H9 (cell line): ENCODE results near the gene UBASH3A. TPM values are rescaled to one million over a fixed set of nuclear protein-coding genes. Genes with fewer than 3 reads are reported as not detected.
"Not testable (repeated sequence)": the region's sequence is repeated elsewhere in the genome, so short reads cannot be mapped to it uniquely, and the experiment has no call there.

Source experiments
- DNase-seq: peaks from one replicate; pipeline ENCODE4 v3.0.0-alpha.2; 2017
- H2AFZ ChIP-seq: one replicate; pipeline ENCODE4 v1.6.1; 2013; ENCODE audit warnings: mild to moderate bottlenecking, low read length, control low read depth, moderate library complexity
- H2AK5ac ChIP-seq: 2 replicates; pipeline ENCODE4 v1.6.1; 2013; ENCODE audit warnings: low read length, control low read depth, mixed read lengths; ENCODE audit not compliant: insufficient read length
- H2BK120ac ChIP-seq: one replicate; pipeline ENCODE4 v1.6.1; 2013; ENCODE audit warnings: low read depth, mild to moderate bottlenecking, low read length, control low read depth, inconsistent platforms; ENCODE audit not compliant: poor library complexity, severe bottlenecking
- H2BK12ac ChIP-seq: 2 replicates; pipeline ENCODE4 v1.6.1; 2013; ENCODE audit warnings: low read length, control low read depth, mixed read lengths, low read depth; ENCODE audit not compliant: insufficient read length
- H2BK15ac ChIP-seq: 2 replicates; pipeline ENCODE4 v1.6.1; 2013; ENCODE audit warnings: low read depth, low read length, control low read depth
- H2BK20ac ChIP-seq: one replicate; pipeline ENCODE4 v1.6.1; 2013; ENCODE audit warnings: low read depth, mild to moderate bottlenecking, low read length, control low read depth, inconsistent platforms; ENCODE audit not compliant: poor library complexity, severe bottlenecking
- H2BK5ac ChIP-seq: 2 replicates; pipeline ENCODE4 v1.6.1; 2013; ENCODE audit warnings: low read length, control low read depth, mixed read lengths; ENCODE audit not compliant: insufficient read length
- H3K14ac ChIP-seq: 2 replicates; pipeline ENCODE4 v1.6.1; 2013; ENCODE audit warnings: low read length, control low read depth; ENCODE audit not compliant: insufficient read depth
- H3K18ac ChIP-seq: 2 replicates; pipeline ENCODE4 v1.6.1; 2013; ENCODE audit warnings: low read depth, mild to moderate bottlenecking, mixed read lengths, low read length, control low read depth; ENCODE audit not compliant: insufficient read length
- H3K23ac ChIP-seq: 2 replicates; pipeline ENCODE4 v1.6.1; 2013; ENCODE audit warnings: low read length, control low read depth, mixed read lengths, low read depth; ENCODE audit not compliant: insufficient read length
- H3K23me2 ChIP-seq: 2 replicates; pipeline ENCODE4 v1.6.1; 2013; ENCODE audit warnings: low read depth, mild to moderate bottlenecking, mixed read lengths, low read length, control low read depth; ENCODE audit not compliant: insufficient read length, poor library complexity, severe bottlenecking
- H3K27ac ChIP-seq: 2 replicates; pipeline ENCODE4 v1.5.1; 2013; ENCODE audit warnings: low read length, control low read depth, mixed read lengths, low read depth; ENCODE audit not compliant: insufficient read length
- H3K27me3 ChIP-seq: 2 replicates; pipeline ENCODE4 v1.6.1; 2013; ENCODE audit warnings: low read length, control low read depth, inconsistent platforms; ENCODE audit not compliant: insufficient read depth
- H3K4ac ChIP-seq: 2 replicates; pipeline ENCODE4 v1.6.1; 2013; ENCODE audit warnings: low read depth, mild to moderate bottlenecking, control low read depth, inconsistent platforms, low read length, moderate library complexity
- H3K4me1 ChIP-seq: 2 replicates; pipeline ENCODE4 v1.6.1; 2013; ENCODE audit warnings: low read length, control low read depth, inconsistent platforms; ENCODE audit not compliant: insufficient read depth
- H3K4me2 ChIP-seq: 2 replicates; pipeline ENCODE4 v1.6.1; 2013; ENCODE audit warnings: low read length, control low read depth, mixed read lengths; ENCODE audit not compliant: insufficient read length, insufficient read depth
- H3K56ac ChIP-seq: 2 replicates; pipeline ENCODE4 v1.6.1; 2013; ENCODE audit warnings: low read depth, mild to moderate bottlenecking, mixed read lengths, low read length, control low read depth; ENCODE audit not compliant: insufficient read length
- H3K79me1 ChIP-seq: 2 replicates; pipeline ENCODE4 v1.6.1; 2013; ENCODE audit warnings: low read depth, mild to moderate bottlenecking, moderate library complexity, low read length, control low read depth, inconsistent platforms; ENCODE audit not compliant: insufficient read depth, poor library complexity, severe bottlenecking
- H3K79me2 ChIP-seq: 2 replicates; pipeline ENCODE4 v1.6.1; 2013; ENCODE audit warnings: low read length, control low read depth, inconsistent platforms; ENCODE audit not compliant: insufficient read depth
- H3K9ac ChIP-seq: 2 replicates; pipeline ENCODE4 v1.6.1; 2013; ENCODE audit warnings: low read length, control low read depth, mixed read lengths; ENCODE audit not compliant: insufficient read length; ENCODE audit errors: extremely low read depth
- H3K9me3 ChIP-seq: one replicate; pipeline ENCODE4 v1.6.1; 2013; ENCODE audit warnings: low read depth, low read length, inconsistent platforms; ENCODE audit not compliant: control insufficient read depth
- H3T11ph ChIP-seq: one replicate; pipeline ENCODE4 v1.6.1; 2013; ENCODE audit warnings: mild to moderate bottlenecking, low read length, control low read depth, inconsistent platforms
- H4K20me1 ChIP-seq: one replicate; pipeline ENCODE4 v1.6.1; 2013; ENCODE audit not compliant: control insufficient read depth, insufficient read length, insufficient read depth
- H4K5ac ChIP-seq: 2 replicates; pipeline ENCODE4 v1.6.1; 2013; ENCODE audit warnings: low read depth, mild to moderate bottlenecking, mixed read lengths, low read length, control low read depth; ENCODE audit not compliant: insufficient read length
- H4K8ac ChIP-seq: replicated peaks from 2 replicates; pipeline ENCODE4 v1.6.1; 2013; ENCODE audit warnings: low read length, control low read depth, mixed read lengths, low read depth; ENCODE audit not compliant: insufficient read length
- H4K91ac ChIP-seq: 2 replicates; pipeline ENCODE4 v1.6.1; 2013; ENCODE audit warnings: low read depth, mild to moderate bottlenecking, moderate library complexity, mixed read lengths, low read length, control low read depth; ENCODE audit not compliant: insufficient read length
- H3K27ac Mint-ChIP-seq, 3 experiments: 2 replicates in 2 of 3; 3 replicates in 1 of 3; pipeline ENCODE4 v1.8.0; 2020 to 2021; ENCODE audit warnings: mixed read lengths in 3 of 3, mild to moderate bottlenecking in 1 of 3, moderate library complexity in 1 of 3
- H3K27me3 Mint-ChIP-seq: 2 replicates; pipeline ENCODE4 v1.8.0; 2021; ENCODE audit warnings: low read depth, mild to moderate bottlenecking, moderate library complexity, mixed read lengths
- H3K36me3 Mint-ChIP-seq, 3 experiments: 2 replicates in 2 of 3; 3 replicates in 1 of 3; pipeline ENCODE4 v1.8.0; 2020 to 2021; ENCODE audit warnings: low read depth in 3 of 3, mixed read lengths in 3 of 3; ENCODE audit not compliant: insufficient read depth in 1 of 3
- H3K4me1 Mint-ChIP-seq, 2 experiments: 2 replicates each; pipeline ENCODE4 v1.8.0; 2020; ENCODE audit warnings: mixed read lengths in 2 of 2
- H3K4me3 Mint-ChIP-seq, 2 experiments: 2 replicates in 1 of 2; 3 replicates in 1 of 2; pipeline ENCODE4 v1.8.0; 2020 to 2021; ENCODE audit warnings: mild to moderate bottlenecking in 2 of 2, mixed read lengths in 2 of 2, moderate library complexity in 1 of 2
- H3K9me3 Mint-ChIP-seq, 2 experiments: 2 replicates in 1 of 2; 3 replicates in 1 of 2; pipeline ENCODE4 v1.8.0; 2020; ENCODE audit warnings: mild to moderate bottlenecking in 2 of 2, mixed read lengths in 2 of 2, moderate library complexity in 1 of 2
- WGBS: extraction: QIAGEN DNeasy Blood & Tissue Kit; methylation state at CpG from one replicate; pipeline ENCODE4 v1.1.7; 2013; ENCODE audit warnings: missing lambda C conversion rate, low lambda C conversion rate, mixed read lengths; ENCODE audit not compliant: insufficient read length; ENCODE audit errors: extremely low coverage; 5-methylcytosine and 5-hydroxymethylcytosine counted together
- total RNA-seq: library from RNA; stranded (reverse); gene quantifications from 2 replicates; pipeline ENCODE4 v1.2.1, GENCODE V29; 2021
- TF ChIP-seq, protein P1 (sequence below): fragments of 200-600 bp; sonication (generic); conservative IDR thresholded peaks from 3 replicates; pipeline ENCODE4 v1.8.0; 2021; ENCODE audit warnings: antibody characterized with exemption, mild to moderate bottlenecking

UBASH3A gene
- total RNA-seq, 1 experiment from 2014 or later: not detected

DNA sequence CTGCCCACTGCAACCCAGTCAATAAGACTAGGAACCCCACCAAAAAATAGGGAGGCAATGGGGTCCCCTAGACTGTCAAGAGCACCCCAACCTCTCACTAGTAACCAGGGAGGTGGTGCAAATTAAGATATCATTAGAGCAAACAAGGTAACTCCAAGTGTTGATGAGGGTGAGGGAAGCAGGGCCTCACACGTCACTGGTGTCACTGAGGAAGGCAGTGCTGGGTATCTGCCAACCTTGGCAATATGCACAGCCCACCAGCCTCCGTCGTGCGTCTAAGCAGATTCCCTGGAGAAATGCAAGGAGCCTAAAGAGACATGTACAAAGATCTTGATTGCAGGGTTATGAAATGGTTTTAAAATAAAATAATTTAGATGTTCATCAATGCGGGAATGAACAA is 3.8 kb downstream of the UBASH3A start:
- H3K9me3 Mint-ChIP-seq: no peaks in the 10 kb centered on the region
- DNase-seq: no peak
- Histone ChIP-seq H3K23ac (no peak overlapping the region), H3K56ac (no peak overlapping the region), H2BK5ac (no peak overlapping the region), H3K4ac (no peak overlapping the region), H3K27me3 (no peaks in the 10 kb centered on the region), H3K4me2 (no peak overlapping the region), H3K4me1 (no peaks in the 10 kb centered on the region), H2AFZ (no peak overlapping the region), H4K20me1 (no peaks in the 10 kb centered on the region), H3T11ph (no peak overlapping the region), H3K23me2 (no peaks in the 10 kb centered on the region), H4K5ac (no peak overlapping the region), H4K91ac (no peak overlapping the region), H3K27ac (no peak overlapping the region), H3K14ac (no peak overlapping the region), H3K9ac (no peak overlapping the region), H2BK15ac (no peak overlapping the region), H4K8ac (no peak overlapping the region), H2BK120ac (no peak overlapping the region), H2BK20ac (no peak overlapping the region), H3K79me2 (no peaks in the 10 kb centered on the region), H2BK12ac (no peak overlapping the region), H3K79me1 (no peaks in the 10 kb centered on the region), H3K18ac (no peak overlapping the region), H3K9me3 (no peaks in the 10 kb centered on the region), H2AK5ac (no peak overlapping the region)
- H3K27me3 Mint-ChIP-seq: peaks cover 5% of the 10 kb centered on the region
- H3K36me3 Mint-ChIP-seq: no peaks in the 10 kb centered on the region
- no peak overlapping the region for H3K27ac Mint-ChIP-seq
- WGBS: no CpG with 5 or more reads among the region's 5 CpGs
- TF ChIP-seq, protein P1, sequence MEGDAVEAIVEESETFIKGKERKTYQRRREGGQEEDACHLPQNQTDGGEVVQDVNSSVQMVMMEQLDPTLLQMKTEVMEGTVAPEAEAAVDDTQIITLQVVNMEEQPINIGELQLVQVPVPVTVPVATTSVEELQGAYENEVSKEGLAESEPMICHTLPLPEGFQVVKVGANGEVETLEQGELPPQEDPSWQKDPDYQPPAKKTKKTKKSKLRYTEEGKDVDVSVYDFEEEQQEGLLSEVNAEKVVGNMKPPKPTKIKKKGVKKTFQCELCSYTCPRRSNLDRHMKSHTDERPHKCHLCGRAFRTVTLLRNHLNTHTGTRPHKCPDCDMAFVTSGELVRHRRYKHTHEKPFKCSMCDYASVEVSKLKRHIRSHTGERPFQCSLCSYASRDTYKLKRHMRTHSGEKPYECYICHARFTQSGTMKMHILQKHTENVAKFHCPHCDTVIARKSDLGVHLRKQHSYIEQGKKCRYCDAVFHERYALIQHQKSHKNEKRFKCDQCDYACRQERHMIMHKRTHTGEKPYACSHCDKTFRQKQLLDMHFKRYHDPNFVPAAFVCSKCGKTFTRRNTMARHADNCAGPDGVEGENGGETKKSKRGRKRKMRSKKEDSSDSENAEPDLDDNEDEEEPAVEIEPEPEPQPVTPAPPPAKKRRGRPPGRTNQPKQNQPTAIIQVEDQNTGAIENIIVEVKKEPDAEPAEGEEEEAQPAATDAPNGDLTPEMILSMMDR: no peak
- H3K4me1 Mint-ChIP-seq: peaks cover 2 to 12% of the 10 kb centered on the region in 2 experiments
- H3K4me3 Mint-ChIP-seq: no peak overlapping the region

DNA sequence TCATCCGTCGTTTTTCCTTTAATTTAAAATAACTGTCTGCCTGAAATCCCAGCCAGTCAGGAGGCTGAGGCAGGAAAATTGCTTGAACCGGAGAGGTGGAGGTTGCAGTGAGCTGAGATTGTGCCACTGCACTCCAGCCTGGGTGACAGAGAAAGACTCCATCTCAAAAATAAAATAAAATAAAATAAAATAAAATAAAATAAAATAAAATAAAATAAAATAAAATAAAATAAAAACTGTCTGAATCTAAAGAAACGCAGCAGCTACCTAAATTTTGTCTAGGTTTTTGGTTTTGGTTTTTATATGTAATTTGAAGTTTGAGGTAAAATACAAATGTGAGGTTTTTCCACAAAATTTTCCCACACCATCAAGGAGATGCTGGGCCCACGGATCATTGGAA is 5.0 kb downstream of the UBASH3A start:
- H3K18ac ChIP-seq, H3K36me3 Mint-ChIP-seq, H2BK12ac ChIP-seq, DNase-seq, H3K4me3 Mint-ChIP-seq, H3K79me1 ChIP-seq, H3K23ac ChIP-seq, H3K23me2 ChIP-seq, H3T11ph ChIP-seq, H2BK20ac ChIP-seq, H4K20me1 ChIP-seq, H2BK15ac ChIP-seq, H3K4me1 ChIP-seq, H3K27me3 Mint-ChIP-seq, H4K8ac ChIP-seq, H3K4ac ChIP-seq, H3K27ac ChIP-seq, H3K9me3 ChIP-seq, H4K91ac ChIP-seq, H2AFZ ChIP-seq, H3K27me3 ChIP-seq, H3K9me3 Mint-ChIP-seq, H3K79me2 ChIP-seq, H3K9ac ChIP-seq, H2AK5ac ChIP-seq, H3K4me2 ChIP-seq, H4K5ac ChIP-seq, H2BK5ac ChIP-seq, H3K27ac Mint-ChIP-seq, H2BK120ac ChIP-seq, H3K56ac ChIP-seq, H3K14ac ChIP-seq: not testable (repeated sequence)
- WGBS: no CpG with 5 or more reads among the region's 5 CpGs
- H3K4me1 Mint-ChIP-seq: peaks cover 0 to 12% of the 10 kb centered on the region in 2 experiments
